Kidney glomerular epithelial cell (primary cell): Measurements from ENCODE around the gene UGT1A6.
A peak's percentile ranks its signal among the peaks of the same experiment; 100 is the strongest.
"Not testable (repeated sequence)": the region's sequence is repeated elsewhere in the genome, so short reads cannot be mapped to it uniquely, and the experiment has no call there.

Experiments used
- DNase-seq: peaks from one replicate; lab custom pipeline; 2025; lab: John Stamatoyannopoulos, UW

The UGT1A6 gene

DNA sequence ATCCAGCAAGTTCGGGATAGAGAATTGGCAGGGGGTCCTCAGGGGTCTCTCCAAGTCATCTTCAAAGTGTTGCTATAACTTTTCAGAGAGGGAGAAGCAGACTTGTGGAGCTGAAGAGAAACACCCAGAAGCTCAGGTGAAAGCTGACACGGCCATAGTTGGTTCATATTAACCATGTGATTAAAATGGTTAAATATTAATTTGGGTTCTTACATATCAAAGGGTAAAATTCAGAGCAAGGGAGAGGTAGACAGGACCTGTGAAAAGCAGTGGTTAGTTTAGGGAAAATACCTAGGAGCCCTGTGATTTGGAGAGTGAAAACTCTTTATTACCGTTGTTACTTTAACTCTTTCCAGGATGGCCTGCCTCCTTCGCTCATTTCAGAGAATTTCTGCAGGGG lies at the start of gene UGT1A6:
Gene UGT1A6, plus strand, starts transcription at position 243 of the 400 bp plus-strand sequence. Its CDS starts 115 bp downstream, at position 358.
- no peak for DNase-seq

DNA sequence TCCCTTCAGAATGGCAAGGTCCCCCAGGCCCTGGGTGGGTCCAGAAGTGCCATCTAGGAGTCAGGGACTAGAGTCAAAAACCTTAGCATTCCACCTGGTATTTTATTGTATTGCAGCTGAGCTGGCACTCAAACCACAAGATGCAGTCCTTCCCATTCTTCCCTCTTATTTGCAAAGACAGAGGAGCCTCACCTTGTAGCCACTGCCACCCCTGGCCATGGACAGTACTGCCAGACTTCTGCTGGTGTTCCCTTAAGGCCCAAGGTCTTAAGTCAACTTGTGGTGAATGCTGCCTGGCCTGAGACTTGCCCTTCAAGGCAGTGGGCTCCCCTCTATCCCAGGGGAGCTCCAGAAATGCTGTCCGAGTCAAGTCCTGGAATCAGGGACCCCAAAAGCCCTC lies 49.6 kb upstream of the UGT1A6 start:
- no peak for DNase-seq

GRCh38 chr2:233646033-233646432 lies 46.7 kb upstream of the UGT1A6 start:
- not testable (repeated sequence) for DNase-seq

- no peak for DNase-seq
Measured at GRCh38 chr2:233650981-233651380, 41.7 kb upstream of the UGT1A6 start.

GRCh38 chr2:233651430-233651829 lies 41.3 kb upstream of the UGT1A6 start:
- no peak for DNase-seq

GRCh38 chr2:233654501-233654900 lies 38.2 kb upstream of the UGT1A6 start:
- no peak for DNase-seq

DNA sequence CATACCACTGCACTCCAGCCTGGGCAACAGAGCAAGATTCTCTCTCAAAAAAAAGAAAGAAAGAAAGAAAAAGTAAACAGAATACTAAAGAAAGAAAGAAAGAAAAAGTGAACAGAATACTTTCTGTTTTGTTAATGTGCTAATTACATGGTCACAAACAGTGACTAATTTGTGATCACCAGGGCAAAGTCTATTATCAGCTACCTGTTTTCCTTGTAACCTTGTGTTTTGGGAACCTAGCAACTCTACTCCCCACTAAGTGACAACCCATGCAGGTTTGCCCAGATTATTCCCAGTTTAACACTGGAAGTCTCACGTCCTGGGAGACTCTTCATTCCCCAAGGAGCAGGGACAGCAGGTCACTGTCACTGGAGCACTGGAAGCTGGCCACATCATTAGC lies 37.6 kb upstream of the UGT1A6 start:
- no peak for DNase-seq

GRCh38 chr2:233655943-233656342 lies 36.7 kb upstream of the UGT1A6 start:
- not testable (repeated sequence) for DNase-seq

GRCh38 chr2:233656443-233656842 lies 36.2 kb upstream of the UGT1A6 start:
- DNase-seq, result no peak

DNA sequence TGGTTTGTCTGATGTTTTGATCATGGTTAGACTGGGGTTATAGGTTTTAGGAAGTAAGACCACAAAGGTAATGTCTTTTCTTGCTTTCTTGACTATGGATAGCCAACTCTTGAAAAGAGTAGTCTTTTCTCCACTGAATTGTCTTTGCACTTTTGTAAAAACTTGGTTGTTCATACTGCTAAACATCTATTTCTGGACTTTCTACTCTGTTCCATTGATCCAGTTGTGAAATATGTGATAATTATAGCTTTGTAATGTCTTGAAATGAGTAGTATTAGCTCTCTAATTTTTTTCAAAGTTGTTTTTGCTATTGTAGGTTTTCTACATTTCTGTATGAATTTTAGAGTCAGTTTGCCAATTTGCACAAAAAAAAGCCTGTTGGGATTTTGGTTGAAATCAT lies 34.1 kb upstream of the UGT1A6 start:
- DNase-seq, result no peak

DNA sequence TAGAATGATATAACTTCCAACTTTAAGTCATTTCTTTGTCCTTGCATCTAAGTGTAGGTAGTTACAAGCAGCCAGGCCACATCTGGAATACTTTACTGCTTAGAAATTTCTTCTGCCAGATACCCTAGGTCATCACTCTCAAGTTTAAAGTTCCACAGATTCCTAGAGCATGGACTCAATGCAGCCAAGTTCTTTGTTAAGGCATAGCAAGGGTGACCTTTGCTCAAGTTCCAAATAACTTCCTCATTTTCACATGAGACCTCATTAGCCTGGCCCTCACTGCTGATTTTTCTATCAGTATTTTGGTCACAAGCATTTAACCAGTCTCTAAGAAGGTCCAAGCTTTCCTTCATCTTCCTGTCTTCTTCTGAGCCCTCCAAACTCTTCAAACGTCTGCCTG lies 28.8 kb upstream of the UGT1A6 start:
- DNase-seq, result no peak

DNA sequence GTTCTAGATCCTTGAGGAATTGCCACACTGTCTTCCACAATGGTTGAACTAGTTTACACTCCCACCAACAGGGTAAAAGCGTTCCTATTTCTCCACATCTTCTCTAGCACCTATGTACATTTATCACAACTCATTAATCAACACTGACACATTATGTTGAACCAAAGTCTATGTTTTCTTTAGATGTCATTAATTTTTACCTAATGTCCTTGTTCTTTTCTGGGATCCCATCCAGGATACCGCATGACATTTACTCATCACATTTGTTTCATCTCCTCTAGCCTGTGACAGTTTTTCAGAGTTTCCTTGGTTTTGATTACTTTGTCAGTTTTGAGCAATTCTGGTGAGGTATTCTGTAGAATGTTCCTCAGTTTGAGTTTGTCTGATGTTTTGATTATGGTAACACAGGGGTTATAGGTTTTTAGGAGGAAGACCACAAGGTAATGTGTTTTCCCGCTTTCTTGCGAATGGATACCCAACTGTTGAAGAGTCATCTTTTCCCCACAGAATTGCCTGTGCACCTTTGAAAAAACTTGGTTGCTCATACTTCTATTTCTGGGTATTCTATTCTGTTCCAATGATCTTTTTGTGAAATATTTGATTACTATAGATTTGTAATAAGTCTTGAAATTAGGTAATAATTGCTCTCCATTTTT lies 24.0 kb upstream of the UGT1A6 start:
- peak; percentile 89 for DNase-seq

DNA sequence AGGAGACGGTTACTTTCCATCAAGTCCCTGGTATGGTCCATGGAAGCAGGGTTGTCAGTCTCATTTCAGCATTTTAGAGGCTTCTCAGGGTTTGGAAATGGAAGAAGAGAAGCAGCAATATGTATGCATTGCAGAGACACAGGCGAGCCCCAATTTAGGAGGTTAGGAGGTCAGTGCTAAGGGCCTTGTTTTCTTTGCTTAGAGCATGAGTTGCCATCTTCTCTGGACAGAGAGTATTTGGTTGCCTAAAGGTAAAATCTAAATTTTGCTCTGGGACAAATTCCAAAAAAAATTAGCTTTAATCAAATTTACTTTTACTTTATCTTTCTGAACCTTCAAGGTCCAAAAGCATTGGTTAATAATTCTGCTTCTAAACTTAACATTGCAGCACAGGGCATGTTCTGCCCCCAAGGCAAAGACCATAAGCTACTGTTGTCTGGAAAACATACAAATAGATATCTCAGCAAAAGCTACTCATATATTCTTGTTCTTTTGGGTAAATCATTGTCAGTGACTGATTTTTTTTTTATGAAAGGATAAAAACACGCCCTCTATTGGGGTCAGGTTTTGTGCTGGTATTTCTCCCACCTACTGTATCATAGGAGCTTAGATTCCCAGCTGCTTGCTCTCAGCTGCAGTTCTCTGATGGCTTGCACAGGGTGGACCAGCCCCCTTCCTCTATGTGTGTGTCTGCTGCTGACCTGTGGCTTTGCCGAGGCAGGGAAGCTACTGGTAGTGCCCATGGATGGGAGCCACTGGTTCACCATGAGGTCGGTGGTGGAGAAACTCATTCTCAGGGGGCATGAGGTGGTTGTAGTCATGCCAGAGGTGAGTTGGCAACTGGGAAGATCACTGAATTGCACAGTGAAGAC lies 21.2 kb upstream of the UGT1A6 start, which contains the start of gene UGT1A9:
Gene UGT1A9, plus strand, starts transcription at position 609 of the 872 bp plus-strand sequence. Its CDS starts 37 bp downstream, at position 646.
- no peak for DNase-seq

DNA sequence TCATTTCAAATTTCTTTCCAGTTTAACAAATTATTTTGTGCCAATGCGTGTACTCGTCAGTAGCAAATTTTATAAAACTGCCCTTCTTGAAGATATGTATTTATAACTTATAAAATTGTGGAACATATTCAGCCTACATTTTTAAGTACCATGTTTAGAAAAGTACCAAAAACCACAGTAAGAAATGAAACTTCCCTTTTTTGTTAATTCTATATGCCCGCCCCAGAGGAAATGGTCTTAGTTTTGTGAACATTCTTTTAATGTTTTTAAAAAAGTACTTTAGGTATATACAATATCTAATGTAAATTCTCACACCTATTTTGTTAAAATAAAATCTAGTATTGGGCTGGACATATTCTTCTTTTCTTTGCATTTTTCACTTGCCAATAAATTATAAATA lies 19.8 kb upstream of the UGT1A6 start:
- no peak for DNase-seq

- peak; percentile 50 for DNase-seq
Measured at GRCh38 chr2:233673896-233674295, 18.8 kb upstream of the UGT1A6 start.

DNA sequence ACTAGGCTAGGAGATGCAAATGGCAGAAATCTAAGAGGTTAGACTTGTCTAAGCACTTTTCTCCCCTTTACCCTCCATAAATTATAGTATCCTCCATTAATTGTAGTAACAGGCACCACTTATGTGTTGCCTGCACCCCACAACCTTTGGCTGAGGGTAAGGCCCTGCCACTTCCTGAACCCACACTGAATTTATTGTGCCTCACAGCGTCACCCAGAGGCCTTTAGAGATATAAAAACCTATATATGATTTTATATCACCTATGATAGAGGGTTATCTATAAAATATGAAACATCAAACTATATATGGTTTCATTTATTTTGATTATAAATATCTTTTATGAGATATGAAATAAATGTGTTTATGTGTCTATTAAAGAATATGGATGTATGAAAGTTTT lies 18.4 kb upstream of the UGT1A6 start:
- DNase-seq, result no peak

- no peak for DNase-seq
Measured at GRCh38 chr2:233674995-233675394, 17.7 kb upstream of the UGT1A6 start.

- DNase-seq, result peak; percentile 73
Measured at GRCh38 chr2:233676046-233676445, 16.6 kb upstream of the UGT1A6 start.

GRCh38 chr2:233679196-233679595 lies 13.5 kb upstream of the UGT1A6 start:
- DNase-seq, result no peak

DNA sequence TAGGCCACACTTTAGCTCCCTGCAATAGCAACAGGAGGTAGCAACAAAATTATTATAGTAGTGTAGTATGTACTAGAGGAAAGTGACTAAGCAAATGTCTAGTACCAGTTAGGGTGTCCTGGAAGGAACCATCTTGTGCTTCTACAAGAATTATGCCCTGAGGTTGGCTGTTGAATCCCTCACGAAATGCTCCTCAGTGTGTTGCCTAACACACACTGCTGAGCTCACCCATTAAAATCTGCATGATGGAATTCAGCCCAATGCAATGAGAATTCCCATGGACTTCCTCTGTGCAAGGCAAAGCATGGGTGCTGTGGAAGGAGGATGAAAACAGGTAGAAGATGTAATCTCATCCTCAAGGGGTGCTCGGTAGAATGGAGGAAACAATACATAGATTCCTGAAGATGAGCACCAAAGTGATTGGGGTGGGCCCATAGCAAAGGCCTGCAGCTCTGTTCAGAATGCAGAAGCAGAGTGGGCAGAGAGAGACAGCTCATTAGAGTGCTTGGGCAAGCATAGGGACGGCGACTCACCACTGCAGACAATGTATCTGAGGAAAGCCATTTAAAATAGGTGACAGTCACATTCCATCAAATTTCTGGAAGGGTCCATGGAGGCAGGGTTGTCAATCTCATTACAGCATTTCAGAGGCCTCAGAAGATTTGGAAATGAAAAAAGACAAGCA lies 12.2 kb upstream of the UGT1A6 start:
- DNase-seq, result no peak

- no peak for DNase-seq
Measured at GRCh38 chr2:233681521-233682099, 11.1 kb upstream of the UGT1A6 start, which contains the start of gene UGT1A7. TSS of gene UGT1A7 (plus strand) at chr2:233681901. CDS start at chr2:233681938, 37 bp downstream.

- DNase-seq, result no peak
Measured at GRCh38 chr2:233684640-233685039, 8.1 kb upstream of the UGT1A6 start.
